Measurements from ENCODE around the gene SORCS3.

Gene SORCS3

DNA sequence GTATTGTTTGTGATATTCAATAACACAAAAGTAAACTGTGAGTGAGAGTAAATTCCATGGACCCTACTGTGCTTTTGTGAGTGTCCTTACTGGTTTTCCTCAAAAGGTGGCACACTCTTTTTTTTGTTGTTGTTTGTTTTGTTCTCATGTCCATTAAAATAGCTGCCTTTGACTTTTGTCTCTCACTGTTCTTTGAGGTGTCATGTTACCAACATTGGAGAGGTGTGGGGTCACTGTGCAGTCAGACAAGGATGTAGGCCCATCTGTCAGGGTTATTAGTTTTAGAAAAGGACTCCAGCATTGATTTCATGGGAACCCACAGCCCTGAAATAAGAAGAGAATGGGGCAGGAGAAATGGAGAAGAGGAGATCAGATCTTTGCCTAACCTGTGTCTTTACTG lies 383.1 kb downstream of the SORCS3 start:
- DNase-seq = no peak

DNA sequence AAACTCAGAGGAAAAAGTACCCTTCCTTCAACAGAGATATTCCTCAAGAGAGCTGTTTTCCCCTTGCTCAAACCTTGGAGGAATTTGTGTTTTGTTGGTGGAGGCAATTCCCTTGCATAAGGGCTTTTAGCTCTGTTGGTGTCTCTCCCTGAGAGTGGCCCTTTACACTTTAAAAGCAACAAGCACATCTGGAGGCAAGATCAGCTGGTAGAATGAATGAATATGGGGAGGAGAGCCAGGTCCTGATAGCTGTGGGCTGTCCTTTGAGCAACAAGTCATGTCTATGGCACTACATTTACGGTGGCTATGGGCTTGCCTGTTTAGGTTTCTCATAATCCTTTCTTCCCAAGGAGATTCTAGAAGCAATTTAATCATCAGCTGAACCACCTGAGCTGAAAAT lies 384.0 kb downstream of the SORCS3 start:
- no peak for DNase-seq

DNA sequence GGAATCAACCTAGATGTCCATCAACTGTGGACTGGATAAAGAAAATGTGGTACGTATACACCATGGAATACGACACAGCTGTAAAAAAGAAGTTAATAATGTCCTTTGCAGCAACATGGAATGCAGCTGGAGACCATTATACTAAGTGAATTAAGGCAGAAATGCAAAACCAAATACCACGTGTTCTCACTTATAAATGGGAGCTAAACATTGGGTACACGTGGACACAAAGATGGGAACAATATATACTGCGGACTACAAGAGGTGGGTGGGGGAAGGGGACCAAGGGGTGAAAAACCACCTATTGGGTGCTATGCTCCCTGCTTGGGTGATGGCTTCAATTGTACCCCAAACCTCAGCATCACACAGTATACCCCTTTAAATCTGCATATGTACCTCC lies 385.5 kb downstream of the SORCS3 start:
- no peak for DNase-seq

DNA sequence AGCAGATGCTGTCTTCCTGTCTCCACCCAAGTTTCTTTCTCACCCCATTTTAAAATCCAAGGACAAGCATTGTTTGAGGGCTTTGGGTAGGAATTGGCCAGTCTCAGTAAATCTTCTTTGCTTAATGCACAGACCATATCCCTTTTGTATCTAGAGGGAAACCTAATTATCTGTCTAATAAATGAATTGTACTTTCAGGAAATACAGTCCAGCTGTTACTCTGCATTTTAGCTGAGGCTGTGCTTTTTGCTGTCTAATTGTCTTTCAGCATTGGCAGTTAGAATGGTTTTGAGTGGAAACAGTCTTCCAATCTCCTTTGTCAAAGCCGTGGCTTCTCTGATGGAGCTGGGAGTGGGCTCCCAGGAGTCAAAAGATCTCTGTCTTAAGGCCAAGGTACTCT lies 388.2 kb downstream of the SORCS3 start:
- DNase-seq = no peak

DNA sequence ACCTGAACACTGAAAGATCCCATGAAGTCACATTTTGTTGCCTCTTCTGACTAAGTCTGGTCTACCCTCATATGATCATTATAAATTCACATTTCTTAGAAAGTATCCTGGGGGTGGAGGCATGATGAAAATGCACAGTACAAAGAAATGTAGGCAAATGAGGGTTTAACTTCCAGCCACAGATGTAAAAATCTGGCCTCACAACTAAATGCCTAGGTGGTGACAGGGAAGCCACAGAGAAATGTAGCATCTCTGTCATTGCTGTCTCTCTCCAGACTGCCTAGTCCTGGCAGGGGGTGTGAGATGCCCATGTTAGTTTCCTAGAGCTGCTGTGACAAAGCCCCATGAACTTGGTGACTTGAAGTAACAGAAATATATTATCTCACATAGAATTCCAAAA lies 395.9 kb downstream of the SORCS3 start:
- DNase-seq = no peak

DNA sequence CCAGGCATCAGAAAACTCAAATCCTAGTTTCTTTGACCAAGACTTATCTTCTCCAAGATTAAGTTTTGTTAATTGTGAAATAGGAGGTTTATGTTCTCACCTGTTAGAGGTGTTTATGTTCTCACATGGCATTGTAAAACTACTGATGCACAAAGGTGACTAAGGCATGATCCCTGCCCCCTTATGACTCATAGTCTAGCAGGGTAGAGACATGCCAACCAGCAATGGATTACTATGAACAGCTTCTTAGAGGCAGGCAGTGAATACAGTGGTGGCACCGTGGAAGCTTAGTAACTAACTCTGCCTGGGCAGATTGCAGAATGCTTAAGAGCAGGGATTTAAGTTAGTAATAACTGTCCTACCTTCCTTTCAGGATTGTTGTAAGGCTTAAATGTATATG lies 400.9 kb downstream of the SORCS3 start:
- no peak for DNase-seq

DNA sequence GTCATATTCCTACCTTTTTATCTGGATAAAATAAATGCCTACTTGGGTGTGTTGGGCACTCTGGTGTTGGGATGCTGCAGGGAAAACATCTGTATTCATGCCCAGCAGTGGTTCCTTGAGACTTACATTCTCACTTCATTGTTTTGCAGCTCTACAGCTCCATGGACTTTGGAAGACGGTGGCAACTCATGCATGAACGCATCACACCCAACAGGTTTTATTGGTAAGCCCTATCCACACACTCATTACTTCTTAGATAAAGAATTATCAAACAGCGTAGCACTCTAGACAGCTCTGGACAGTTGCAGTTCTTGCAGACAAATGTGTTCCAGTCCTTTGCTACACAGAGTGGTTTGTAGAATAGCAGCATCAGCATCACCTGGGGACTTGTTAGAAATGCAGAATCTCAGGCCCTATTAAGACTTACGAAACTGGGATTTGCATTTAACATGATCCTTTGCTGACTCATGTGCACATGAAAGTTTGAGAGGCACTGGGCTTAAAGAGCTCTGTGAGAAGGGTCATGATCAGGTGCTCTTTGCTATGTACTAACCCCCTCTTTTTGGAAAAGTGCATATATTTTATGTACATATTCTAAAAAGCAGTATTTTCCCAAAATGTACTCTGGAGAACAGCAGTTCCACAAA lies 401.9 kb downstream of the SORCS3 start:
- DNase-seq = no peak

DNA sequence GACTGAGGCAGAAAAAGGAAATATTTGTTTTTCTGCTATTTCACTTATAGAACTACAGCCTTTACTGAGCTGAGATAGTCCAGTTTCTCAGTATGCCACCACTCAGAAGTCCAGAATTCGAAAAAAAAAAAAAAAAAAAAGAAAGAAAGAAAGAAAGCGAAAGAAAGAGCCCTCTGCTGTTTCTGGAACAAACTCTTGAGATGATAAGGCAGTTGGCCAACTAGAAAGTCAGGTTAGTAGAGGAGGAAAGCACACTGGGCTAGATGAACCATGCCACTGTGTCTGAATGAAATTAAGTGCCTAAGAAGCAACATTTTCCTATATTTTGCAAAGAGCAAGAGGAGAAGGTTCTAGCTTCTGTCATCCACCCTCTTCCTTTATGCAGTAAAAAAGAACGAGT lies 403.8 kb downstream of the SORCS3 start:
- DNase-seq = no peak

DNA sequence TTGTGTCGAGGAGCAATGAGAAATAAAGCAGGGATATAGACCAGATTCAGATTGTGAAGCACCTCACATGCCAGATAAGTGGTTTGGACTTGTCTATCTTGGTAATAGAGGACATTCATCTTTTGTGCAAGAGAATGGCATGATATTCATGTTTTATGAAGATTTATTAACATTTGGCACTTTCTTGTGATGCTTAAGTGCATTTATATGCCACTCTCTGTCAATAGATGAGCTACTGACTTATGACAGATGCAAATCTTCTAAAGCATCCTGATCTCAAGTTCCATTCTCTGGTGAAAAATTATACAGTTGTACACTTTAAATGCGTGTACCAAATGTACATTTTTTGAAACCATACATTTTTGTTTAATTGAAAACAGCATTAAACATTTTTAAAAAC lies 415.3 kb downstream of the SORCS3 start:
- DNase-seq = no peak

DNA sequence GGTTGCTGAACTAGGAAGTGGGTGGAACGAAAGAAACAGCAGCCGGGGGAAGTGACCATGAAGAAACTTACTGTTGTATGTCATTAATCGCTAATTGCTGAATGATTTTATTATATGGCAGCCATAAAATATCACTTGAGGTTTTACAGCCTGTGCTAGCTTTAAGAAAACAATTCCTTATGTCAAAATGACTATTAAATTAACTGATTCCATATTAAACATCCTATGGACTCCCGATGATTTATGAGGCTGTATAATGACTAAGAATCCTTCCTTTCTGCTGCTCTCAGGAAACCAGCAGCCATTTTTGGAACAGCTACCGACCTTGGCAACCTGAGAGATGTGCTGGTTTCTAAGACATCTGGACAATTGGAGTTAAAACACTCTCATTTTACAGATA lies 421.9 kb downstream of the SORCS3 start:
- no peak for DNase-seq

DNA sequence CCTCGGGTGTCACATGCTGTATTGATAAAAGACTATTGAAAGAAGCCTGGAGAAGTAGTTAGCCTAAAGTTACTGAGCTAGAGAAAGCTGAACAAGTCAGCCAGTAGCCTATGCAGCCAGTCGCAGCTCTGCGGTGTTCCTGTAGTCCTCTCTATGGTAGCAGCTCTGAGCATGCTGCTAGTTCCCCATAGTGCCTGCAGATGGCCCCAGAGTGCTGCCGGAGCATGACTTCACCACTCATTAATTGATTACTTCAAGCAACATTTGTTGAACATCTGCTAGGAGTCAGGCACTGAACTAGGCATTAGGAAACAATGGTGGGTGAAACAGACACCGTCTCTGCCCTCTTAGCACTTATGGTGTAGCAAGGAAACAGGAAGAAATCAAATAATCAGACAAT lies 422.7 kb downstream of the SORCS3 start:
- DNase-seq = no peak

DNA sequence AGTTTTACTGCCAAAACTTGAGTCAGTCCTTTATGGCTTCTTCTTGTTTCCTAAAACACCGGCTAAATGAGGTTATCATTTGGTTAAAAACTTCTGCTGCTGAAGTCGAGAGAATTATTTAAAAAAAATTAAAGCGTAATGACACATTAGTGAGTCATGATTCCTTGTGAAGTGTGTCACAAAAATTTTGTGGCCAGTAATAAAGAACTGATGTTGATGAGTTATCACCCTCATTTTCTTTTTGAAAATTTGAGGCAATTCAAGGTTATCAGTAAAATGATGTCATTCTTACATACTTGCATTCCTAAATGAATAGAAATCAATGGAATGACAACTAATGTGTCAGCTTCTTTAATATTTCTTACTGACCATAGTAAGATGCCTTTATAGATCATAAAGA lies 427.4 kb downstream of the SORCS3 start:
- DNase-seq = no peak

DNA sequence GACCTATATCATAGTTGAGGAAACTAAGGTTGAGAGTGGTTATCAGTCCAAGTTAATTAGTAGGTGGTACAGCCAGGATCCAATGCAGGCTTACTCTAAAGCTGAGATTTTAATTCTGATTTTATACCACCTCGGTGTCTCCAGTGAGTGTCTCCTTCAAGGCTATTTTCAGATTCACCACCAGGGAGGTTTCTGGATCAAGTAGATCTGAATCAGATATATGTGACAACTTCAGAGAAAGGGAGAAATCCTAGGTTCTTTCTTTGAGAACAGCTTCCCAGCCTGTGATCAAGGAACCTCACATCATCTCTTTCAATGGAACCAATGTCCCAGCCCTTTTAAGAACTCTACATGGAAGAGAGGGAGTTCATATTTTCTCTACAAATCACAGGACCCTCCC lies 429.2 kb downstream of the SORCS3 start:
- DNase-seq = no peak

DNA sequence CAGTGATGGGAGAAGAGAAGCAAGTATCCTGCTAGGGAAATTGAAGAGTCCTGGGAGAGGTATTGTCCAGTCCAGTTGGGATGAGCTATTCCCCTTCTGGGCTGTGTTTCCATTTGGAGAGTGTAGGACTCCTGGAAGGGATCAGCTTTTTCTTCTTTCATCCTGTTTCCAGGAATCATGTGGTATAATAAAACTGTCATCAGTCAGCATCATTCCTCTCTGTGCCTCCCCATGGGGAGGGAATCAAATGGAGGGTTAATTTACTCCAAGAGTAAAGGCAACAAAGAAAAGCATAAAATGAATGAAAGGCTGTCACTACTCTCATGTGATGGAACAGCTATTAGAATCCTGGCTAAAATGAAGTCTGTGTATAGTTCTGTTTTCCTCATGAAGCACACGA lies 429.9 kb downstream of the SORCS3 start:
- no peak for DNase-seq

DNA sequence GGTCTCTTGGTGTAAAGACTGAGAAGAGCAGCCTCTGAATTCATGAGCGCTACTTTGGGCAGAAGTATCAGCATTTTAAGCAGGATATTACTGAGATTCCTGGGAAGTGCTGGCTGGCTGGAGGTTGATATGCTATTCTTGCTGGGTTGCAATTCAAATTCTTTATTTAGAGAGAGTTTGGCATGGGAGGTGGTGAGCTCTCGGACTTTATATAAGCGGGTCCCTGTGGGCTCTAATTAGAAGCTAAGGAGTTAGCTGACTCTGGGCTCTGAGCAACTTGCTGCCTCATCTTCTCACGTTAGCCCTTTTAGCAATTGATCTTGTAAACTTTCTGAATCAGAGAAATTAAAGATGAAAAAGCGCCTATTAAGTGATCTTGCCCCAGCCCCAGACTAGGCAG lies 430.9 kb downstream of the SORCS3 start:
- DNase-seq = no peak

DNA sequence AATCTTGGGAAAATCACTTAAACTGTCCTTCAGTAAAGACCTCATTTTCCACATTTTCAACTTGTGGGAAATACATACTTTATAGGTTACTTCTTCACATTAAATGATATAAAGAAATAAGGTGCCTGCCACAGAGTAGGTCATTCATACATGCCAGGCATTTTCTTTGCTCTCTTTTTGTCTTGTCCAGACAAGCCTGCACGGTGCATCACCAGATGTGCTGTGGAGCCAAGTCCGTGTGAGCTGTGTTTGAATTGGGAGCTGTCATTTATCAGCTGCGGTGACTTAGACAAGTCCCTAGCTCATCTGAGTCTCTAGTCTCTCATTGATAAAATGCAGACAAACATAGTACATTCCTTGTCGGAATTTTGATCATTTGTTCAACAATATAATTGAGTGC lies 432.9 kb downstream of the SORCS3 start:
- no peak for DNase-seq

DNA sequence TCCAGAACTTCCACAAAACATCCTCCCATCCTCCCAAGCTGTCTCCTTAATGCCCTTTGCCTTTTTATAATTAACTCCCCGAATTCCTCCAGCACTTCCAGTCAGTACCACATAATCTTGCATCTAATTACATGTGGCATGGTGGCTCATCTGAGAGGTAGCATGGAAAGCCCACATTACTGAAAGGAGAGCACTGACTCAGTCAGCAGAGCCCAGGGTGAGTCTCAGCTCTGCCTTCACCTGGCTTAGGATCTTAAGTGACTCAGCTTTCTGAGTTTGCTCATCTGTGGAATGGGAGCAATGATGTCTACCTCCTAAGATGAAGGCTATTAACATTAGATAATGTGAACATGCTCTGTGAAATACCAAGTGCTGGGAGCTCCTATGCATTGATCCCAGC lies 433.9 kb downstream of the SORCS3 start:
- DNase-seq = no peak

DNA sequence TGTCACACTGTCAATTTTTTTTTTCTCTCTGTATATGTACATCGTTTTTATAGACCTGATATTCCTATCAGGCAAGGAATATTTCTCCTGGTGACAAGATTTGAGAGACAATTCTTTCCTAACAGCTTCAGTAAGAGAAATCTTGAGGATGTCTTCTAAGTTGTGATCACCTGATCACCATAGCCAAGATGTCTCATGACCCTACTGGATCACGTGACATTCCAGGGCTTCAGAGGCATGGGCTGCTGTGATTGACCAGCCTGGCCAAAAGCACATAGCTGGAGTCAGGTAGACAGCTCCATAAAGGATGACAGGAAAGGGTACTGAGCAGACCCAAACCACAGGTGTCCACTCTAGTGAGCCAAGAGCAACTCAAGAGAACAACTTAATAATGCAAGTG lies 444.9 kb downstream of the SORCS3 start:
- no peak for DNase-seq

DNA sequence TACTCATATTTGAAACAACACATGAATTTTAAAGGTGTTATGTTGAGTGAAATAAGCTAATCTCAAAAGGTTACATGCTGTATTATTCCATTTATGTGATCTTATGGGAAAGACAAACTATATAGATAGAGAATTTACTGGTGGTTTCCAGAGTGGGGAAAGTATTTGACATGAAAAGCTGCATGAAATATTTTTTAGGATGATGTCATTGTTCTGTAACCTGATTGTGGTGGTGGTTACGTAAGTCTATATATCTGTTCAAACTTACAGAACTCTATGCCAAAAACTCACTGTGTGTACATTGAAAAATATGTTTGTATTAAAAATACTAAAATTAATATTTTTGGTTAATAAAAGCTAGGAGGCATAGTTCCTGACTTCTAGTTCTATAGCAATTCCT lies 453.0 kb downstream of the SORCS3 start:
- DNase-seq = no peak

DNA sequence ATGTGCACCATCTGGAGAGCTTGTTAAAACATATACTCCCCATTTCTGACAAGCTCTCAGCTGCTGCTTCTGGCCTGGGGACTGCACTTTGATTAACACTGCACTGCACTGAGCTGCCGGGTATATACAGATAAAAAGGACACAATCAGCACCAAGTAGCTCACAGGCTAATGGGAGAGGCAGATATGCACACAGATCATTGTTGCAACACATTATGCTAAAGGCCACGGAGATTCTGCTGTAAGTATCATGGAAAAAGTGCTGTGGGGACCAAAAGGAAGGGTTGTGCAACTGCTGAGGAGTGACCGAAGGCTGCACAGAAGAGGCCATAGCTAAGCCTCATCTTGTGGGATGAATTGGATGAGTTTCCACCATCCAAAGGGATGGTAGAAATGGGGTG lies 455.2 kb downstream of the SORCS3 start:
- no peak for DNase-seq

DNA sequence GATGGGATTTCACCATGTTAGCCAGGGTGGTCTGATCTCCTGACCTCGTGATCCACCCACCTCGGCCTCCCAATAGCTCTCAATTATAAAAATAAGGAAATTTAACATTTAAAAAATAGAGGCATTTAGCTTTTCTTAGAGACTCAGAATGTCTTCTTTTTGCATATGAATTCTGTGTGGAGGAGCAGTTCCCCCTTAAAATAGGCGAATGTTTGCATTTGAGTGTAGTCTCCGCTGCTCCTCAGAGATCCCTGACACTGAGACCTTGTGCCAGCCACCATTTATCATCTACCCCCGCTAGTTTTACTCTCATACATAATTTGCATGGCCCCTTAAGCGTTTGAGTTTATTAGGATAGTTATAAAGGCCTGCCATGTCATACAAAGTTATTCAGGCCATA lies 461.9 kb downstream of the SORCS3 start:
- no peak for DNase-seq

DNA sequence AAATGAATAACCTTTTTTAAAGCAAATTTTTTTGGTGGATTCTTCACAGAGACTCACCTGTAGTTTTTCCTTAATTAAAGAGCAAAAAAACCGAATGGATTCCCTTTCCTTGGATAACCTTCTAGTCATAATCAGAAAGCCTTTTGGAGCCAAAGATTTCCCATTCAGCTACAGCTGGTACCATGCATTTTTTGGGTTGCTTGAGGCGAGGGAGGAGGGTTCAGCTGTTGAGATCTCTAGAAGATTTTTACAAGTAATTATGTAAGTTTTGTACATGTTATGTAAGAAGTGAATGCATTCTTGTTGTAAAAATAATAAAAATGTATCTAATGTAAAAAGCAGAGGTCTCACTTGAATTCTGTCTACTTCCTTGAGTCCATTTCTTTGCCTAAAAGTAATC lies 463.2 kb downstream of the SORCS3 start:
- no peak for DNase-seq

DNA sequence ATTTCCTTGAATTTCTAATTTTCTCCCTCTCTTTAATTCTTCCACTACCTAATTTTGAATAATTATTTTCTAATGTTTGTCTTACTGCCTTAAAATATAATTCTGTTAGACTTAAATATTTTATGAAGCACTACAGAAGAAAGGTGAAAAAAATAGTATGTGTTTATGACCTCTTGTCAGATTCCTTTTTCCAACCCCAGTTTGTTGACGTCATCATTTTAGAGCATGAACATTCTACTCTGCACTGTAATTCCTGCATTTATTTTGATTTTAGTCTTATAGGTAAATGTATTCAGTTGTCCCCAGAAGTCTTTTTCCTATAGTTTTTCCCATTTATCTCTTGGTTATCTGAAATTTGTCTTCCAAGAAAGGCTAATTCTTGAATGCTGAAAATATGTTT lies 468.1 kb downstream of the SORCS3 start:
- no peak for DNase-seq

DNA sequence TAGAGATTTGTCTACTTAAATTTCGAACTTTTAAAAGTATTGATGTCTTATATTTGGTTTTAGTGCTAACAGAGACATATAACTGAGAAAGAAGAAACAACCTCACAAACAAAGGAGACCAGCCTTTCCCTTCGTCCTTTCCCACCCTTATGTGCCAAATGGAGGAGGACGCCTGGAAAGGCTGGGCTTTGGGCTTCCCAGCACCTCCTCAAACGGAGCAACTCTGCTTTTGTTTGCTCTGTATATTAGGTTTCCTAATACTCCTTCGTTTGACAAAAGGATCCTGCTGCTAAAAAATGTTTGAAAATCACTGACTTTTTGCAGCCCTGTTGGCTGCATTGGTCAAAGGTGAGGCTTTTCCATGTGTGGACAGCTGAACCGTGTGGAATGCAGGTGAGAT lies 471.8 kb downstream of the SORCS3 start:
- DNase-seq = no peak

DNA sequence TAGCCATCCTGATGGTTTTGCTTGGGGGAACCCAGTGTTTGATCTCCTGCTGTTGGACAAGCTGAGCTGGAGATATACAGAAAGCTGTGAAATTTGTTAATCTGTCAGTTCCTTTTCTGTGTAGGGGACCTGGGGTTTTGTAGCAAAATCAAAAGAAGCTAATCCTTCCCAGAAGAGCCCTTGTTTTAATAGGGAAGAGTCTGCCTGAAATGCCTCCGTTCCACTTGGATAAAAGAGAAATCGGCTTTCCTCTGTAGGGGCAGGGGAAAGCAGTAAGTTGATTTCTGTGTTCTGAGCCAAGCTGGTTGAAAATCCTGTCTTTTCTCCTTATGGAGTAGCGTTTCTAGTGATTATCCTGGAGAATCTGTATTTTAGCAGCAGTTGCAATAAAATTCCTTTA lies 472.6 kb downstream of the SORCS3 start:
- DNase-seq = no peak

DNA sequence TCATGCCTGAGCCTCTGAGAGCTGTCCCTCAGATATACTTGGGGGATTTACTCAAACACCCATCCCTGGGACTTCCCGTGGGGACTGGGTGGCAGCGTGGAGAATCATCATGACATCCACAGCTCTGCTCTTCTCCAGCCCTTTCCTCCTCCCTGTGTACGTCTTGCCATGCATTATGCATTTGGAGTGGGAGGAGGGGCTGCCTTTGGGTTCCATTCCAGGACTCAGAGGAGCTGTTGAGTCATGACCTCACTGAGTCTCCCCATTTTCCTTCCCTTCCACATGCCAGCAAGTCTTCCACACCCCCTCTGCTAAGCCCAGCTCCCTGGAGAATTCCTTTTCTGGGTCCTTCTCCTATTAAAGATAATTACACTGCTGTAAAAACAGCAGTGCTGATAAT lies 480.7 kb downstream of the SORCS3 start:
- no peak for DNase-seq
